SU-DHL-6 (cell line): ENCODE data around the gene ARHGAP40.

Experiments
- H2AFZ ChIP-seq: fragments of 200-600 bp; sonication (generic); 2 replicates; pipeline ENCODE4 v1.6.1; 2014; ENCODE audit warnings: low read depth, mild to moderate bottlenecking, moderate library complexity, mixed read lengths, antibody characterized with exemption, low read length; ENCODE audit not compliant: severe bottlenecking
- H3F3A ChIP-seq: fragments of 200-600 bp; shearing (Covaris generic); 2 replicates; pipeline ENCODE4 v1.6.0; 2016; ENCODE audit warnings: antibody characterized with exemption, mild to moderate bottlenecking; ENCODE audit not compliant: insufficient read depth
- H3K27ac ChIP-seq: fragments of 200-600 bp; sonication (generic); 2 replicates; pipeline ENCODE4 v1.5.1; 2016; ENCODE audit warnings: low read depth, mild to moderate bottlenecking, low read length, moderate library complexity, mixed read lengths
- H3K27me3 ChIP-seq: fragments of 200-600 bp; sonication (generic), shearing (Covaris generic); 2 replicates; pipeline ENCODE4 v1.6.0; 2014; ENCODE audit warnings: mild to moderate bottlenecking, low read length
- H3K36me3 ChIP-seq: fragments of 200-600 bp; sonication (generic); 2 replicates; pipeline ENCODE4 v1.6.1; 2014; ENCODE audit warnings: mild to moderate bottlenecking, low read length, mixed read lengths
- H3K4me2 ChIP-seq: fragments of 300-600, 200-600 bp; shearing (Covaris generic), sonication (generic); 2 replicates; pipeline ENCODE4 v1.6.0; 2014; ENCODE audit warnings: low read length, low read depth, mild to moderate bottlenecking; ENCODE audit not compliant: poor library complexity, severe bottlenecking
- H3K4me3 ChIP-seq: fragments of 200-600 bp; sonication (generic); 2 replicates; pipeline ENCODE4 v1.5.1; 2014; ENCODE audit warnings: antibody characterized with exemption, low read length, mild to moderate bottlenecking, mixed read lengths; ENCODE audit not compliant: insufficient read depth, poor library complexity, severe bottlenecking
- H3K79me2 ChIP-seq: fragments of 200-600 bp; sonication (generic); 2 replicates; pipeline ENCODE4 v1.6.1; 2014; ENCODE audit warnings: mild to moderate bottlenecking, low read length, moderate library complexity; ENCODE audit not compliant: insufficient read depth
- H3K9ac ChIP-seq: fragments of 200-600 bp; sonication (generic); 2 replicates; pipeline ENCODE4 v1.7.0; 2014; ENCODE audit warnings: mild to moderate bottlenecking, low read length
- H3K9me2 ChIP-seq: fragments of 200-600 bp; sonication (generic); replicated peaks from 2 replicates; pipeline ENCODE4 v1.6.1; 2014; ENCODE audit warnings: low read length; ENCODE audit not compliant: insufficient read depth
- H3K9me3 ChIP-seq: fragments of 200-600 bp; sonication (generic); 2 replicates; pipeline ENCODE4 v1.6.1; 2014; ENCODE audit warnings: low read length, mixed read lengths; ENCODE audit not compliant: insufficient read depth
- H4K20me1 ChIP-seq: fragments of 200-600 bp; sonication (generic); 2 replicates; pipeline ENCODE4 v1.6.1; 2014; ENCODE audit warnings: low read depth, mild to moderate bottlenecking, antibody characterized with exemption, low read length, moderate library complexity, mixed read lengths
- EZH2phosphoT487 ChIP-seq: fragments of 200-600 bp; sonication (generic), shearing (Covaris generic); conservative IDR thresholded peaks from 2 replicates; pipeline ENCODE4 v1.6.1; 2018; ENCODE audit warnings: mild to moderate bottlenecking, antibody characterized with exemption, low read length, moderate library complexity, mixed read lengths
- TF ChIP-seq, protein P1 (sequence below): fragments of 200-600 bp; sonication (generic); IDR thresholded peaks from one replicate; pipeline ENCODE4 v1.5.1; 2017; ENCODE audit warnings: antibody characterized with exemption, mild to moderate bottlenecking, low read length, moderate library complexity; ENCODE audit not compliant: insufficient read depth, poor library complexity, severe bottlenecking

The ARHGAP40 gene

GRCh38 chr20:38586181-38586525 is 15.5 kb upstream of the ARHGAP40 start:
- no peak overlapping the region for H3K9ac ChIP-seq
- H3K36me3 ChIP-seq, result no peaks in the 10 kb centered on the region
- H3K9me3 ChIP-seq, result no peaks in the 10 kb centered on the region
- no peak overlapping the region for H3K27ac ChIP-seq
- H3K9me2 ChIP-seq, result no peaks in the 10 kb centered on the region
- TF ChIP-seq, protein P1, sequence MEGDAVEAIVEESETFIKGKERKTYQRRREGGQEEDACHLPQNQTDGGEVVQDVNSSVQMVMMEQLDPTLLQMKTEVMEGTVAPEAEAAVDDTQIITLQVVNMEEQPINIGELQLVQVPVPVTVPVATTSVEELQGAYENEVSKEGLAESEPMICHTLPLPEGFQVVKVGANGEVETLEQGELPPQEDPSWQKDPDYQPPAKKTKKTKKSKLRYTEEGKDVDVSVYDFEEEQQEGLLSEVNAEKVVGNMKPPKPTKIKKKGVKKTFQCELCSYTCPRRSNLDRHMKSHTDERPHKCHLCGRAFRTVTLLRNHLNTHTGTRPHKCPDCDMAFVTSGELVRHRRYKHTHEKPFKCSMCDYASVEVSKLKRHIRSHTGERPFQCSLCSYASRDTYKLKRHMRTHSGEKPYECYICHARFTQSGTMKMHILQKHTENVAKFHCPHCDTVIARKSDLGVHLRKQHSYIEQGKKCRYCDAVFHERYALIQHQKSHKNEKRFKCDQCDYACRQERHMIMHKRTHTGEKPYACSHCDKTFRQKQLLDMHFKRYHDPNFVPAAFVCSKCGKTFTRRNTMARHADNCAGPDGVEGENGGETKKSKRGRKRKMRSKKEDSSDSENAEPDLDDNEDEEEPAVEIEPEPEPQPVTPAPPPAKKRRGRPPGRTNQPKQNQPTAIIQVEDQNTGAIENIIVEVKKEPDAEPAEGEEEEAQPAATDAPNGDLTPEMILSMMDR, result no peak
- TF ChIP-seq EZH2phosphoT487, result no peak
- H3F3A ChIP-seq, result no peaks in the 10 kb centered on the region
- no peak overlapping the region for H3K4me3 ChIP-seq
- no peaks in the 10 kb centered on the region for H4K20me1 ChIP-seq
- no peak overlapping the region for H3K4me2 ChIP-seq
- H3K79me2 ChIP-seq, result no peaks in the 10 kb centered on the region
- H3K27me3 ChIP-seq, result no peaks in the 10 kb centered on the region
- H2AFZ ChIP-seq, result no peak overlapping the region

- Histone ChIP-seq H3K4me3 (no peak overlapping the region), H3K9me2 (no peaks in the 10 kb centered on the region), H3K79me2 (no peaks in the 10 kb centered on the region), H3F3A (no peaks in the 10 kb centered on the region), H3K27me3 (no peaks in the 10 kb centered on the region), H2AFZ (no peak overlapping the region), H3K9me3 (no peaks in the 10 kb centered on the region), H3K4me2 (no peak overlapping the region), H3K36me3 (no peaks in the 10 kb centered on the region), H3K27ac (no peak overlapping the region), H3K9ac (no peak overlapping the region), H4K20me1 (no peaks in the 10 kb centered on the region)
- no peak for TF ChIP-seq EZH2phosphoT487
- TF ChIP-seq, protein P1, result no peak
Measured at GRCh38 chr20:38588303-38588702, 13.3 kb upstream of the ARHGAP40 start.

GRCh38 chr20:38589351-38589750 is 12.3 kb upstream of the ARHGAP40 start:
- H4K20me1 ChIP-seq, result no peaks in the 10 kb centered on the region
- H3K9ac ChIP-seq, result no peak overlapping the region
- no peak overlapping the region for H3K4me2 ChIP-seq
- H3K4me3 ChIP-seq, result no peak overlapping the region
- TF ChIP-seq, protein P1, result no peak
- TF ChIP-seq EZH2phosphoT487, result no peak
- H2AFZ ChIP-seq, result no peak overlapping the region
- H3K9me2 ChIP-seq, result no peaks in the 10 kb centered on the region
- H3F3A ChIP-seq, result no peaks in the 10 kb centered on the region
- no peaks in the 10 kb centered on the region for H3K27me3 ChIP-seq
- no peaks in the 10 kb centered on the region for H3K9me3 ChIP-seq
- H3K36me3 ChIP-seq, result no peaks in the 10 kb centered on the region
- no peaks in the 10 kb centered on the region for H3K79me2 ChIP-seq
- H3K27ac ChIP-seq, result no peak overlapping the region
